Effector CD8-positive, alpha-beta T cell (primary cell): Measurements from ENCODE around the gene MGMT.

Experiments
- DNase-seq: peaks from one replicate; lab custom pipeline; 2025; lab: John Stamatoyannopoulos, UW

MGMT gene

DNA sequence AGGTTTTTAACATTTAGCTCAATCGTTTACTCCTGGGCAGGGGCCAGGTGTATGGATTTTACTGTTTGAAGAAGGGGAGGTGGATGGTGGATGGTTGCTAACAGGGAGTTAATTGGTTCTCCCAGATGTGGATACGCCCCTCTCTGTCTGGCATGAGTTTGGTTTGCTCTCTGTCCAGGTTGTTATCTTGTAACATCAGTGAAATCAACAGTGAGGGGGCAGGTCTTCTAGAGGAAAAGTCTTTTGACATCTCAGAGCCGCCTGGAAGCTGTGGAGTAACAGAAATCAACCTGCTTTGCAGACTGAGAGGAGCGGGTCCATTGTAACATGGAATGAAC is 243.4 kb downstream of the MGMT start:
- DNase-seq: no peak

DNA sequence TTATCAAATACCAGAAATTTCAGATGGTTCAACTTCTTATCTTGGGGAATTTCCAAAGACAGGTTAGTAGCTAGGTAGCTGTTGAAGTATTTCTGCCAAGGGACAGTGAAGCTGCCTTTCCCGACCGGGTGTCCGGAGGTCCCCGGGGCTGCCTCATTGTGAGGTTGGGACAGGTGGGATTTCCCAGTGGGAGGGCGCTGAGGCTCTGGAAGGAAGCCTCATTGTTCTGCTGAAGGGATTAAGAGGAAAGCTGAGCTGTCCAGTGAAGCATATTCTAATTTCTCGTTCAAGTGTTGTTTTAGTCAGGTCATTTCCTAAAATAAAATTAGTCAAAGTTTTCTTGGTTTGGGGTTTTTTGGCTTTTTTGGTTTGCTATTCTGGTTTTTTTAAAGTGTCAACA is 244.2 kb downstream of the MGMT start:
- no peak for DNase-seq

DNA sequence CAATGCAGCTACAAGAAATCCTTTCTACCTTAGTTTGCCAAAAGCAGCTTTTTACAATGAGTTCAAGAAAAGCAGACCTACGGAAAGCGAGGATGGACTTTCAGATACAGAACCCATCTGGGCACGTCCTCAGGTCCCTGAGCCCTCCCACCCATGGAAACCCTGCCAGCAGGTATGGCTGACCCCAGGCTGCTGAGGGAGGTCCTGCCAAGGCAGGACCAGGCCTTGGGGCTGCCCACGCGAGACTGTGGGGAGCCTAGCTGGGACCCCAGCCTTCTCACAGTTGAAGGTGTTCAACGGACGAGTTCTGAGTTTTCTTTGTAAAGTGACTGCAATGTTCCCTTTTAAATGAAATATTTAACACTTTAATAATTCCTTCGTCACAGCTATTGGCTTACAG is 245.0 kb downstream of the MGMT start:
- no peak for DNase-seq

DNA sequence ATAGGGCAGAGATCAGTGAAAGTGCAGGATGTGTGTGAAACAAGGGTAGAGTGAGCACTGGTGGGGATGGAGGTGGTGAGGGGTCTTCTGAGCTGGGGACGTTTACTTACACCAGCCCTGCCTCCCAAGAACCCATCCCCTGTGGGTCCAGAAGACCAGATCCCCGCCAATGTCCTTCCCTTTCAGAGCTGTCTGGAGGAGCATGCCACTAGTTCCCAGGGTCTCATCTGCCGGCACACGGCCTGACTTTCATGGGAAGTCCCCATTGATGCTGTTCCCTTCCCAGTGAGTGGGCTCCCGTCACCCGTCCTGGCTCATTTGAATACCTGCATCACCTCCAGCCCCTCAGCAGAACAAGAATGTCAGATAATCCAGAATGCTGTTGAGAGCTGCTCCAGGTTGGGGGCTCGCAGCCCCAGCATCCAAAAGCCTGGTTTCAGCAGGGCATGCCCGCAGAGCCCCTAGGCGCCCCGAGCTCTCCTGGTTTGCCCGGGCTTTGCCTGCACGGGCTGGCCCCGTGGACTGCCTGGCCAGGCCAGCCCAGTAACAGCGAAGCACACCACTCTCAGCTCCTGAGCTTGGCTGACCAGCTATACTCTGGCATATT is 246.7 kb downstream of the MGMT start:
- no peak for DNase-seq

DNA sequence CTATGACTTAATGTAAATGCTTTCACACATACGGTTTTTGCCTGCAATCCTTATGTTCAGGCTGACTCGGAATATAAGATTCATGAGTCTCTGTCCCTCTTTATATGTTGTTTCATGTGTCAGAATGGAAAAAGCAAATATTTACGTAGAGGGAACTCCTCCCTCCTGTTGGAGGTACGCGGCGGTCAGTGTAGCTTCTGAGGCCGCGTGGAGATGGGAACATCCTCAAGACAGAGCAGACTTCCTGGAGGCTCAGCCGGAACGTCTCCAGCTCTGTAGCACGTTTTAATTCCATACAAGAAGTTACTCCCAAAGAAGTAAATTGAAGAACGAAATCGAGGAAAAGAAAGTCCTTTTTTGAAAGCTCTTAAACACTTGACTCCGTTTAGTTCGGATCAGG is 248.8 kb downstream of the MGMT start:
- DNase-seq: no peak

DNA sequence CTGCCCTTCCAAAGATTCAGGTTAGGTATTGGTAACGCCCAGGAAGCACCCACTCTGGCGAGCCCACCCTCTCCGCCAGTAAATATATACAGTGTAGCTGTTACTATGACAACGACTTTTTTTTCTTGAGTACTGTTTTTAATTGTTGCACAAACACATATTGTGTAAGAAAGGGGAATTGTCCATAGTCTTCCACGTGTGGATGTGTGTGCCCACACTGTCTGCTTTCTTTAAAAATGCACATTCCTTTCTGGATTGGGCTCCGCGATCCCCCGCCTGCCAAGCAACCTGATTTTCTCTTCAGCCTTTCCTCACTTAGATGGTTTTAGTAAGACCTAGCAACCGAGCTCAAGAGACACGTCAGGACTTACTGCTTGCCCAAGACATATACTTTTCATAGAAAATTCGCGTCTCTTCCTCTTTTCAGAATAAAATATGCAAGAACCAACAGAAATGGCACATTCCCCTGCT is 249.2 kb downstream of the MGMT start:
- no peak for DNase-seq

DNA sequence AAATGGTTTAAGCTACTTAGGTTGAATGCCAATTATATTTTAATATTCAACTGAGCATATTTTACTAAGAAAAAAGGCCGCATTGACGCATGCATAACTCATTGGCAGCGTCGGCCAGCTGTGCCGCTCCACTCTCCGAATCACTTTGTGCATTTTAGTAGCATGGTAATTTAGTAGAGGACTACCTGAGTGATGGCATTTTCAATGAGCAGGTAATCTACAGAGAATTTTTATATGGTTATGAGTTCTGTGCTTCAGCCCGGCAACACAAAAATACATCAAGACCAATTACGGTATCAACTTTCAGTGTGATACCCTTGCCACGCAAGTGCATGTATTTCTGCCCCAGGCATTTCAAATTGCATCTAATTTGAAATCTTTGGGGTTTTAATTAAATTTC is 249.8 kb downstream of the MGMT start:
- no peak for DNase-seq

DNA sequence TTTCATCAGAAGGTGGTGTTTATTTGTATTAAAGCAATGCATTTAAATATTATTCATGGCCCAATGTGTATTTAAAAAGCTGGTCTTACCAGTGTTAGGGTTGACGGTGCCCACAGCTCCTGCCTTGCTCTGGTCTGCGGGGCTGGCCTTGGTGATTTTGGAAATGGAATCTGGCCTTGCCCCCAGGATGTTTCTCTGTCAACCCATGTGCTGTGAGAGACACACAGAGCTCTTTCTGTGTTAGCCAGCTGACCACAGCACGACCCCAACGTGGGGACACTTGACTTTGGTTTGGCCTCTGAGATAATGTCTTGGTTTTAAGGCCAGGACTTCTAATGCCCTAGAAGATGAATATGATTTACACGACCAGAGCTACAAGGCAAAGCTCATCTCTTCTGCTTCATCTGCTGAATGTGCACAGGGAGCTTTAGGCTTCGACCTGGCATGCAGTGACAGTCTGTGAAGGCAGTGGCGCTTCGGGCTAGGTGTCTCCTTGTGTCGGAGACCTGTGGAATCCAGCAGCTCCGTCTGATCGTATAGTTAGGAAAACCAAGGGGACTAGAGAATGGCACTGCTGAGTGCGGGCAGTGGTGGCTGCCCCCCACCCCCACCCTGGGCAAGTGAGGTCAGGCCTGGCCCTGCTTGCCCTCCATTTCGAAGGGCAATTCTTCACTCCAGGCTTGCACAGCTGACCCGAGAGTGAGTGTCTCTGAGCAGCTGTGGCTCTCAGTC is 250.9 kb downstream of the MGMT start:
- no peak for DNase-seq

DNA sequence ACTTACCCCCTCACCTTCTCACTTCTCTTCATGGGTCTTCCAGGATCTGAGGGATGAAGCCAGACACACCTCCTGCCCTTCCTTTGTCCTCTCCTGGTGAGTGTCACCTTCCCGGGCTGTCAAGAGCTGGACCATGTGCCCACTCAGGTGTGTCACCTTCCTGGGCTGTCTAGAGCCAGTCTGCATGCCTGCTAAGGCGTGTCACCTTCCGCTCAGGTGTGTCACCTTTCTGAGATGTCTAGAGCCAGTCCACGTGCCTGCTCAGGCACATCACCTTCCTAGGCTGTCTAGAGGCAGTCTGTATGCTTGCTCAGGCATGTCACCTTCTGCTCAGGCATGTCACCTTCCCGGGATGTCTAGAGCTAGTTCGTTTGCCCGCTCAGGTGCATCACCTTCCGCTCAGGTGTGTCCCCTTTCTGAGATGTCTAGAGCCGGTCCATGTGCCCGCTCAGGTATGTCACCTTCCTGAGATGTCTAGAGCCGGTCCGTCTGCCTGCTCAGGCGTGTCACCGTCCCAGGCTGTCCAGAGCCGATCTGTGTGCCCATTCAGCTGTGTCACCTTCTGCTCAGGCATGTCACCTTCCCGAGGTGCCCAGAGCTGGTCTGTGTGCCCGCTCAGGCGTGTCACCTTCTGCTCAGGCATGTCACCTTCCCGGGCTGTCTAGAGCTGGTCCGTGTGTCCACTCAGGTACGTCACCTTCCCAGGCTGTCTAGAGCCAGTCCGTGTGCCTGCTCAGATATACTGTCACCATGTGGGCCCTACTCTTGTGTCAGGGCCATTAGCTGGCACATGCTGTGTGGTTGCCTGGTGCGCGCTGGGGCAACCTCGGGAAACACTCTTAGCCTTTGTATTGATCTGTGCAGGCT is 251.7 kb downstream of the MGMT start:
- DNase-seq: no peak

DNA sequence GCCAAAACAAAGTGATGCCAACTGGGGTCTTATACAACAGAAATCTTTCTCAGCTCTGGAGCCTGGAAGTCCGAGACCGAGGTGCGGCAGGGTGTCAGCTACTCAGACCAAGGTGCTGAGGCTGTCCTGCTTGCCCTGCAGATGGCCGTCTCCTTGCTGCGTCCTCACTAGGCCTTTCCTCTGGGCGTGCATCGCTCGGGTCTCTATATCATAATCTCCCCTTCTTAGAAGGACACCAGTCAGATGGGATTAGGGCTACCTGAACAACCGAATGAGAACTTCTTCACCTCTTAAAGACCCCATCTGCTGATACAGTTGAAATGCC is 252.3 kb downstream of the MGMT start:
- no peak for DNase-seq

DNA sequence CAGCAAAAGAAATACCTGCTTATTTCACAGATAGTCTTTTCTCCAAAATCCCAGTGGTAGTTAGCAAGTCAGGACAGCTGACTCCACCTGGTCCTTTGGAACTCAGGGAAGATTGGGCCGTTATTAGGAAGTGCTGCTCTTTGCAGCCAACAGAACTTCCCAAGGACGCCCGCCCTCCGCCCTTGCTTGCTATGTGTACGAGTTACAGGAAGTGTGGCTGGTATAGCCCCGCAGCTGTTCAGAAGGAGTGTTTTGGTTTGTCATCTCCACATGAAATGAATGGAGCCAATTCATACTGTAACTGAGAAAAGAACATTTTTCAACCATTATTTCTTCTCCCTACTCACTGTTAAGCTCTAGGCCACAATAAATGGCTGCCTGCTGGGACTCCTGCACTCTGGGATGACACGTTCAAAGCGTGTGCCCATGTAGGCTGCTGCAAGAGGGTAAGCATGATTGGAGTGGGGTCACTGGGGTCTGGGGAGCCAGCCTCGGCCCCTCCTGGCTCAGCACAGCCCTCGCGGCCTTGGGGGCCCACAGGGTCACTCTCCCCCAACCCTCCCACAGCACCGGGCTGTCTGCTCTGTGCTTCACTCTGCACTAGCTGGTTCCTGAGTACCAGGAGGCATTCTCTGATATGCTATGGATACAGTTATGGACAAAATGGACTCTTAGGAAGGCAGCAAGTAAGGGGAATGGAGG is 253.0 kb downstream of the MGMT start:
- no peak for DNase-seq

DNA sequence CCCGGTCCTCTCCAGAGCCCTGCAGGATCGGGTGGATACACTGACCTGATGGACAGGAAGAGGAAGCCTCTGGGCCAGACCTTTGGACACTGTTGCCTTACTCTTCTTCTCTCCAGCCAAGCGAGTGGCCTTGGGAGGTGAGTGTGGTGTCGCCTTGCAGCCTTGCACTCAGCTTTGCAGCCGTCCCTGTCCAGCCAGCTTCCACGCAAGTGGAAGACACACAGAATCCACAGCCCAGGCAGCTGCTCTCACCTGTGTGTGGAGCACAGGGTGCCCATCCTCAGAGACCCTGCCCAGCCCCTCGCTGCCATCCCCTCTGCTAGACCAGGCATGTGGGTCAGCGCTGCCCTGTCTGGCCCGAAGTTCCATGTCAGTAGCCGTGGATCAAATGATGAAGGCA is 258.0 kb downstream of the MGMT start:
- DNase-seq: no peak

DNA sequence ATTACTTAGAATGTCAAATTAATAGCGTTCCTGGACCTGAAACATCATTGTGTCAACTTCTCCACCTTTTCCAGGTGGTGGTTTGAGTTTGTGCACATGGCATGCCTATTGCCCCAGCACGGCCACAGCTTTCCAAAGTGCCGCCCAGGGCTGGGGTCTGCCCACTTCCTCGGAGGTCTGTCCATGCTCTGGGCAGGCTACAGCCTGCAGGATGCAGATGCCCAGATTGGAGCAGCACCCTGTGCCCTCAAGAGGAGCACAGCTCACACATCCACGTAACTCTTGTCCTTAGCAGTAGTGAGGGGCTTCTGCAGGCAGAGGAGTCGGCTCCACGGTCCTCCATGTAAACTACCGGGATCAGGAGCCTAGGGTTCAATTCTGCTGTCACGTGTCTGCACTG is 258.4 kb downstream of the MGMT start:
- no peak for DNase-seq

DNA sequence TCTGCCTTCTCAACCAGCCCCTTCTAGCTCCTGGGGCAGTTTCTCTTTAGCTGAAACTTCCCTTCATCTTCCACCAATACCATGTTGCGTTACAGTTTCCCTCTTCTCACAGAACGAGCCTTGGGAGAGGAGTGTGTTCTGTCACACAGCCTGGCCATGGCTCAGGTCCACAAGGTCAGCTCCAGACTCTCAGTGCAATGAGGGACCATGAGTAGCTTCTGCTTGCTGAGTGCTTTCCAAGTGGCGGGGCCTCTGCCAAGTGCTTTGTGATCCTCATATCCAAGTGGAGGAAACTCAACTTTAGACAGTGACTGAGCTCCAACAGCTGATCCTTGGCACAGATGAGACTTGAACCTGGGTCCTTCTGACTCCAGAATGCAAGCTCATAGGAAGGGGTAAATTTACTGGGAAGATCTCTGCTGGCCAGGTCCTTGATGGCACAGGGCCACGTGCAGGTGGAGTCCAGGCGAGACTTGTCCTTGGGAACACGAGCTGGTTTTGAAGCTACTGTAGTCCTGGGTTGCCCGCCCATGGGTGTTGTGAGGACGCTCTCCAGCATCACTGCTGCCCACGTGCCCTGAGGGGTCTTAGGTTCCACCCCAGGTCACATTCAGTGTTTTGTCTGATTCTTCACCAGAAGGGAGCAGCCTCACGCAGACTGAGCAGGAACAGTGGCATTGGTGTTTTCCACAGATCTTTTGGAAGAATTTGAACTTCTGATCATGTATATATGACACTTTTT is 259.0 kb downstream of the MGMT start:
- DNase-seq: no peak

DNA sequence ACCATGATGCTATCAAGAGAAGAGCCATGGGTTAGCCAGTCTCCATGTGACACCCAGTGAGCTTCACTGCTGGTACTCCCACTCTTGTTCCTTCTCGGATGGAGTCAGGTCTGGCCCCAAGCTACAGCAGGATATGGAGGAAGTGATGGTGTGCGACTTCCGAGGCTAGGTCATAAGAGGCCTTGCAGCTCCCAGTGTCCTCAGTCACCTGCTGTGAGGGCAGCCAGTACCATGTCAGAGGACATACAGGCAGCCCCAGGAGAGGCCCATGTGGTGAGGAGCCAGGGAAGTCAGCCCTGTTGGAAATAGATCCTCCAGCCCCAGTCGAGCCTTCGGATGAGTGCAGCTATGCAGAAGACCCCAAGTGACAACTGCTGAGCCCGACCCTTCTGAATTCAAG is 260.0 kb downstream of the MGMT start:
- DNase-seq: no peak

DNA sequence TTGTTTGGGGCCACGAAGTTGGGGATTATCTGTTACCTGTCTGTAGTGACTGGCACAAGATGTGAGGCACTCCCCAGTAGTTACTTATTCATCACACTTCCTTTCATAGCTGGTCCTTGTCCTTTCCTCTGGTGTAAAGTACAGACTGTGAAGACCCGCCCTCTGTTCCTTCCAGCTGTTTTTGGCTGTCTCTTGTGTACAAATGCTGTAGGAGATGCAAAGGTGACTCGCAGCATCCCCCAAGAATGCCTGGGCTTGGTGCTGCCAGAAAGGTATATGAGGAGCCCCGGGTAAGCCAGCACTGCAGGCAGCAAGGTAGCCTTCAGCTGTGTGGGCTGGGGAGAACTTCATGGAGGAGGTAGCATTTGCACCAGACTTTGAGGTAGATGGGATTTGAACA is 260.5 kb downstream of the MGMT start:
- no peak for DNase-seq

DNA sequence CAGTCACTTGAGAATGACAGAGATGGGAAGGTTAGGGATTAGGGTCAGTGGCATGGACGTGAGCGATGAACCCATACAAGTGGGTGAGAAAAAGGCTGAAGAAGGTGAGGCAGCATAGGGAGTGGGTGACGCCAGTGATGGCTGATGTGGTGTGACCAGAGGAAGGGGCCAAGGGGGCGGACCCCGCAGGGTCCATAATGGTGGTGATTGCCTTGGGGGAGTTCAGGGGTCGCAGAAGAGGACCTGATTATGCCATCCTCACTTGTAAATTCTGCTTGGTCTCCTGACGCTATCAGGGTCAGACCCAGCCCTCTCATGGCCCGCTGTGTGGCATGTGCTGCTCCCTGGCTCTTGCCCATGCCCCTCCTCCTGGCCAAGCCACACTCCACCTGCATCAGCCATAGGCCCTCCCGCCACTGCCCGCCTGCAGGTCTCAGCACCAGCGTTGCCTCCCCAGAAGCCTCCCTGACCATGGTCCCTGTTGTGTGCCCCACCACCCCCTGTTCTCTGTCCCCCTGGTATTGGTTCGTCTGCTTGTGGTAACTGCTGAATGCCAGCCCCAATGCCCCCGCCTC is 261.3 kb downstream of the MGMT start:
- DNase-seq: no peak

DNA sequence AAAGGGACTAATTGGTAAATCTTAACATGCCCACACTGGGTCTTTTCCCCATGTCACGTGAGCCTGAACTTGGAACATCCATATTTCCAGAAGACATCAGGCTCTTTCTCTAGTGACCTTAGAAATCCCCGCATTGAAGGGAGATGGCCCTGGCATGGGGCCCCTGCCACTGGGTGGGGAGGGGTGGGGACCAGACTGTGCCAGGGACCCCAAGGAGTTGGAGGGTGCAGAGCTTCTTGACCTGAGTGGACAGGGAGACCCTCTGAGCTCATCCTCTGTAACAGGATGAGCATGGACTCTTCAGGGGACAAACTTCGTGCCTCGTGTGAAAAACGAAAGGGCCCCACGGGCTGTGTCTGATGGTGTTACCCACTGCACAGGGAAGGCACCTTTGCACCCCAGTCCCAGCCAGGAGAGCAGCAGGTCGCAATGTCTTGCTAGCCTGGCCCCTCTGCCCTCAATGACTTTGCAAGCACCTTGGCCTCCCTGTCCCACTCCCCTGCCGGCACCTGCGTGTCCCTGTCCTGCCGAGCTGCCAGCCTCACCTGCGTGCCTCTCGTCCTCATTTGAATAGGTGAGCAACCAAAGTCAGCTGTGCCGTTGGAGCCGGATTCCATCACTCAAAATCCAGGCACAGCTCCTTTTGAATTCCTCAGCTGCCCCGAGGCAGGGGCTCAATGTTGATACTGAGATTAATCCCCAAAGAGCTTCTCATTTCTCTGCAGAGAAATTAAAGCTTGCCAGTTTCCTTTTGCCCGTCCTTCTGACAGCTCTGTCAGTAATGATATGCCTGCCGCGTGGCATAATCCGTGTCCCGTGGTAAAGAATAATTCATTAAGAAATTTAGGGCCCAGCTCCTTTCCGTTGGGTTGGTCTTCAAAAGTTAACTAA is 262.1 kb downstream of the MGMT start:
- no peak for DNase-seq

DNA sequence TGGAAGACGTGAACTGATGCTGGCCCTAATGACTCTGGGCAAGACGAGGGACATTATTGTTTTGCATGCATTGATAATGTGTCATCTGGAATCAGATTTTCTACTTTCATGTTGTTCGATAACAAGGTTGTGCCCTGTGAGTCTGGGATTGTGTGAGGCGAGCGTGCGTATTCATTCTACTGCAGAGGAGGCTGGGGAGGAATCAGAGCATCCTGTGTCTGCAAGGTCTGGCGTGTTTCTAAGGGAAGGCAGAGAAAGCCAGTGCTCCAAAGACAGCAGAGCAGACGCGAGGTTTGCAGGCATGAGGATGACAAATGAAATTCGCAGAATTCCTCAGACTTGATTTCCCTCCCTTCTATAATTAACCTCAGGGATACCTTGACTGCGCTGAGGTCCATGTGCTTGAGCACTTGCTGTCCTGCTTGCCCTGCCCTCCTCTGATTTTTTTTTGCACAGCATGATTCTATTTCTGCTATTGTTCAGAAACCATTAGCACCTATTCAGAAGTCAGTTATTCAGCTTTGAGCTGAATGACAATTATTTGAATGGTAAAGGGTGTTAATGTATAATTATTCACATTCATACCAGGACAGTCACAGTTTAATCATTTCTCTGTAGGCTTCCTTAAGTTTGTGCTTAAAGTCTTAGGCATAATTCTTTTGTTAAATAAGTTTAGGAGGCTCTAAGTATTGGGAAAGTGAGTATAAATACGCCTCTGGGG is 263.4 kb downstream of the MGMT start:
- no peak for DNase-seq

DNA sequence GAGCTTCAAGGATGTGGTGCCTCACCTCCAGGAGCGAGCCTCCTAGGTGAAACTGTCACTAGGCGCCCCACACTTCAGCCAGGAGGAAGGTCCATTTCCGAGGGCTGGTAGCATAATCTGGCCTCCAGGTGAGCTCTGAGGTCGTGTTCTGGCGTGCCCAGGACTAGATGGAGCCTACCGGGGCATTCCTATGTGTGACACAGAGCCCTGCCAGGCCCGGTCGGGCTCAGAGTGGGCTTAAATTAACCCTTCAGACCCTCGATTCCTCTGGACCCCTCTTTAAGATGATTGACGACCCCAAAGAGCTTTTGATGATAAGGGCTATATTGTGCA is 263.9 kb downstream of the MGMT start:
- no peak for DNase-seq
